C4-2B (cell line): ENCODE data around the gene UFC1.

ENCODE experiments used
- H3K27ac ChIP-seq: fragments of 450-650 bp; 2 replicates; pipeline ENCODE4 v1.5.1; 2017
- CTCF ChIP-seq: fragments of 450-650 bp; conservative IDR thresholded peaks from 2 replicates; pipeline ENCODE4 v1.5.1; 2017; ENCODE audit warnings: mild to moderate bottlenecking
- ZFX ChIP-seq: fragments of 450-650 bp; IDR thresholded peaks from 2 replicates; pipeline ENCODE4 v1.6.1; 2017

UFC1 gene

GRCh38 chr1:161177936-161178244 is 24.1 kb downstream of the UFC1 start:
- H3K27ac ChIP-seq, result peak overlapping the region; percentile 84
- no peak for TF ChIP-seq ZFX
- no peak for TF ChIP-seq CTCF

GRCh38 chr1:161179698-161180097 is 25.9 kb downstream of the UFC1 start:
- TF ChIP-seq ZFX, result no peak
- no peak for TF ChIP-seq CTCF
- no peak overlapping the region; the same call in 1 of the 2 replicates for H3K27ac ChIP-seq

GRCh38 chr1:161180639-161181038 is 26.9 kb downstream of the UFC1 start:
- TF ChIP-seq CTCF, result peak; percentile 36
- TF ChIP-seq ZFX, result no peak

GRCh38 chr1:161182214-161182613 is 28.4 kb downstream of the UFC1 start:
- TF ChIP-seq CTCF (no peak), ZFX (no peak)
- H3K27ac ChIP-seq, result no peak overlapping the region

More at GRCh38 chr1:161180639-161181038, 26.9 kb downstream of the UFC1 start:
- H3K27ac ChIP-seq, result no peak overlapping the region

- H3K27ac ChIP-seq, result no peak overlapping the region
Measured at GRCh38 chr1:161185282-161185682, 31.5 kb downstream of the UFC1 start.

GRCh38 chr1:161185732-161186311 is 32.0 kb downstream of the UFC1 start:
- TF ChIP-seq CTCF (no peak), ZFX (no peak)

More at GRCh38 chr1:161185282-161185682, 31.5 kb downstream of the UFC1 start:
- TF ChIP-seq CTCF, result no peak
- no peak for TF ChIP-seq ZFX

GRCh38 chr1:161187311-161187710 is 33.5 kb downstream of the UFC1 start:
- no peak for TF ChIP-seq ZFX
- TF ChIP-seq CTCF, result no peak

More at GRCh38 chr1:161185732-161186311, 32.0 kb downstream of the UFC1 start:
- no peak overlapping the region for H3K27ac ChIP-seq

More at GRCh38 chr1:161187311-161187710, 33.5 kb downstream of the UFC1 start:
- no peak overlapping the region for H3K27ac ChIP-seq
